Neural cell (in vitro differentiated cells): ENCODE data around the gene GTPBP1. TPM values are rescaled to one million over a fixed set of nuclear protein-coding genes. Genes with fewer than 3 reads are reported as not detected.

Experiments used
- H2AFZ ChIP-seq: fragments of 200-600, 300-800 bp; sonication (generic), shearing (Covaris generic); 2 replicates; pipeline ENCODE4 v1.6.0; 2014; ENCODE audit warnings: low read depth, mild to moderate bottlenecking, antibody characterized with exemption, low read length, moderate library complexity
- H3F3A ChIP-seq: fragments of 200-600 bp; shearing (Covaris generic); 2 replicates; pipeline ENCODE4 v1.6.1; 2016; ENCODE audit warnings: mild to moderate bottlenecking, moderate library complexity, mixed read lengths, antibody characterized with exemption, low read length; ENCODE audit not compliant: insufficient read depth, poor library complexity, severe bottlenecking
- H3K27ac ChIP-seq: fragments of 200-600, 300-800 bp; sonication (generic), shearing (Covaris generic); 2 replicates; pipeline ENCODE4 v1.5.1; 2014; ENCODE audit warnings: mild to moderate bottlenecking, low read length, moderate library complexity
- H3K27me3 ChIP-seq: fragments of 300-800, 200-600 bp; sonication (generic), shearing (Covaris generic); 2 replicates; pipeline ENCODE4 v1.6.0; 2014; ENCODE audit warnings: mild to moderate bottlenecking, low read depth, low read length, moderate library complexity; ENCODE audit not compliant: insufficient read depth
- H3K36me3 ChIP-seq: fragments of 300-800, 200-600 bp; sonication (generic), shearing (Covaris generic); 2 replicates; pipeline ENCODE4 v1.5.1; 2014; ENCODE audit warnings: mild to moderate bottlenecking, antibody characterized with exemption, low read length, moderate library complexity; ENCODE audit not compliant: insufficient read depth
- H3K4me2 ChIP-seq: fragments of 300-800, 200-600 bp; sonication (generic), shearing (Covaris generic); 2 replicates; pipeline ENCODE4 v1.6.0; 2014; ENCODE audit warnings: mild to moderate bottlenecking, low read length
- H3K4me3 ChIP-seq: fragments of 300-800, 200-600 bp; sonication (generic), shearing (Covaris generic); 2 replicates; pipeline ENCODE4 v1.5.1; 2014; ENCODE audit warnings: mild to moderate bottlenecking, low read length, moderate library complexity
- H3K79me2 ChIP-seq: fragments of 200-600 bp; shearing (Covaris generic); replicated peaks from 2 replicates; pipeline ENCODE4 v1.6.0; 2014; ENCODE audit warnings: mild to moderate bottlenecking, low read length, moderate library complexity; ENCODE audit not compliant: insufficient read depth
- H3K9ac ChIP-seq: fragments of 300-800, 200-600 bp; sonication (generic), shearing (Covaris generic); 2 replicates; pipeline ENCODE4 v1.6.1; 2016; ENCODE audit warnings: mild to moderate bottlenecking, low read length, mixed read lengths
- H3K9me2 ChIP-seq: fragments of 200-600 bp; shearing (Covaris generic); 2 replicates; pipeline ENCODE4 v1.6.1; 2016; ENCODE audit warnings: mild to moderate bottlenecking, low read length, mixed read lengths; ENCODE audit not compliant: insufficient read depth
- H3K9me3 ChIP-seq: fragments of 200-600, 300-800 bp; sonication (generic), shearing (Covaris generic); 2 replicates; pipeline ENCODE4 v1.6.1; 2016; ENCODE audit warnings: mild to moderate bottlenecking, mixed run types, low read length, moderate library complexity, mixed read lengths
- H4K20me1 ChIP-seq: fragments of 200-600 bp; shearing (Covaris generic); 2 replicates; pipeline ENCODE4 v1.6.1; 2016; ENCODE audit warnings: mild to moderate bottlenecking, mixed run types; ENCODE audit not compliant: insufficient read depth
- CTCF ChIP-seq: fragments of 450-650 bp; IDR thresholded peaks from 2 replicates; pipeline ENCODE4 v1.5.1; 2014; ENCODE audit warnings: antibody characterized with exemption, mild to moderate bottlenecking, moderate library complexity; ENCODE audit not compliant: poor library complexity, severe bottlenecking
- EP300 ChIP-seq: fragments of 450-650 bp; conservative IDR thresholded peaks from 2 replicates; pipeline ENCODE4 v1.6.1; 2014; ENCODE audit warnings: antibody characterized with exemption, mild to moderate bottlenecking, moderate library complexity; ENCODE audit not compliant: poor library complexity, severe bottlenecking
- EZH2 ChIP-seq: fragments of 200-600, 300-800 bp; shearing (Covaris generic), sonication (generic); IDR thresholded peaks from 2 replicates; pipeline ENCODE4 v1.6.1; 2014; ENCODE audit warnings: antibody characterized with exemption, low read length, borderline replicate concordance, mild to moderate bottlenecking; ENCODE audit not compliant: insufficient read depth, poor library complexity, severe bottlenecking
- MXI1 ChIP-seq: fragments of 450-650 bp; conservative IDR thresholded peaks from 2 replicates; pipeline ENCODE4 v1.6.1; 2014; ENCODE audit warnings: antibody characterized with exemption, mild to moderate bottlenecking; ENCODE audit not compliant: poor library complexity, severe bottlenecking
- POLR2AphosphoS5 ChIP-seq: IDR thresholded peaks from 2 replicates; pipeline ENCODE4 v1.6.1; 2012
- RAD21 ChIP-seq: fragments of 450-650 bp; conservative IDR thresholded peaks from 2 replicates; pipeline ENCODE4 v1.6.1; 2014; ENCODE audit warnings: antibody characterized with exemption, mild to moderate bottlenecking, moderate library complexity
- REST ChIP-seq: IDR thresholded peaks from 2 replicates; pipeline ENCODE4 v1.6.1; 2012; ENCODE audit warnings: borderline replicate concordance
- SMC3 ChIP-seq: fragments of 450-650 bp; conservative IDR thresholded peaks from 2 replicates; pipeline ENCODE4 v1.6.1; 2014; ENCODE audit warnings: antibody characterized with exemption, mild to moderate bottlenecking, moderate library complexity; ENCODE audit not compliant: poor library complexity
- TAF1 ChIP-seq: IDR thresholded peaks from 2 replicates; pipeline ENCODE4 v1.6.1; 2012; ENCODE audit warnings: low read depth
- polyA plus RNA-seq: library from polyadenylated mRNA; depleted of rRNA; stranded (reverse); fragments of >200 nt; gene quantifications from 2 replicates; pipeline ENCODE4 v1.2.3, GENCODE V29; 2014

The GTPBP1 gene
- polyA plus RNA-seq, 1 donor from 2014 or later: 31.9 TPM

GRCh38 chr22:38718414-38718813 lies 12.7 kb downstream of the GTPBP1 start:
- no peak overlapping the region for H3K4me2 ChIP-seq
- no peak overlapping the region for H3K4me3 ChIP-seq
- no peaks in the 10 kb centered on the region for H3K36me3 ChIP-seq
- no peak overlapping the region for H2AFZ ChIP-seq
- H3F3A ChIP-seq: no peaks in the 10 kb centered on the region
- H3K27me3 ChIP-seq: no peaks in the 10 kb centered on the region
- H3K79me2 ChIP-seq: peaks cover 14% of the 10 kb centered on the region
- no peaks in the 10 kb centered on the region for H4K20me1 ChIP-seq
- no peaks in the 10 kb centered on the region for H3K9me2 ChIP-seq
- no peak for TF ChIP-seq MXI1
- no peak for TF ChIP-seq CTCF
- no peak for TF ChIP-seq SMC3
- H3K9ac ChIP-seq: no peak overlapping the region
- no peaks in the 10 kb centered on the region for H3K9me3 ChIP-seq
- H3K27ac ChIP-seq: no peak overlapping the region

- TF ChIP-seq MXI1: no peak
- TF ChIP-seq SMC3: no peak
- TF ChIP-seq TAF1: no peak
- TF ChIP-seq EP300: no peak
- no peak for TF ChIP-seq EZH2
- TF ChIP-seq RAD21: no peak
- TF ChIP-seq POLR2AphosphoS5: no peak
- no peak for TF ChIP-seq CTCF
- no peak for TF ChIP-seq REST
- H3K4me3 ChIP-seq: no peak overlapping the region
- H3K9me2 ChIP-seq: no peaks in the 10 kb centered on the region
- no peaks in the 10 kb centered on the region for H3F3A ChIP-seq
- H3K4me2 ChIP-seq: no peak overlapping the region
- H2AFZ ChIP-seq: no peak overlapping the region
- no peaks in the 10 kb centered on the region for H3K36me3 ChIP-seq
- no peaks in the 10 kb centered on the region for H3K9me3 ChIP-seq
- no peaks in the 10 kb centered on the region for H4K20me1 ChIP-seq
- H3K27me3 ChIP-seq: no peaks in the 10 kb centered on the region
- H3K27ac ChIP-seq: no peak overlapping the region
- H3K9ac ChIP-seq: no peak overlapping the region
- H3K79me2 ChIP-seq: peaks cover 8% of the 10 kb centered on the region
Observed at GRCh38 chr22:38719196-38719595, 13.5 kb downstream of the GTPBP1 start.
